ENCODE measurements around the gene PROM1. TPM values are rescaled to one million over a fixed set of nuclear protein-coding genes. Genes with fewer than 3 reads are reported as not detected.

PROM1 gene
- total RNA-seq, 1 experiment from 2014 or later: 65.1 TPM

- Mint-ChIP-seq H3K4me1 (peaks cover 54% of the 10 kb centered on the region), H3K9me3 (no peaks in the 10 kb centered on the region), H3K36me3 (no peaks in the 10 kb centered on the region), H3K27ac (no peak overlapping the region), H3K4me3 (no peak overlapping the region), H3K27me3 (ENCODE audit: low read depth) (no peaks in the 10 kb centered on the region)
- no peak for ATAC-seq
- ChIA-PET POLR2A (no interaction called here), CTCF (interaction anchor here (1.5 kb wide), 1 partner anchor 150 kb away, joined by 6 read pairs; no protein-coding TSS in a partner anchor)
- DNase-seq (ENCODE audit: low spot score): no peak
- TF ChIP-seq, protein P1, sequence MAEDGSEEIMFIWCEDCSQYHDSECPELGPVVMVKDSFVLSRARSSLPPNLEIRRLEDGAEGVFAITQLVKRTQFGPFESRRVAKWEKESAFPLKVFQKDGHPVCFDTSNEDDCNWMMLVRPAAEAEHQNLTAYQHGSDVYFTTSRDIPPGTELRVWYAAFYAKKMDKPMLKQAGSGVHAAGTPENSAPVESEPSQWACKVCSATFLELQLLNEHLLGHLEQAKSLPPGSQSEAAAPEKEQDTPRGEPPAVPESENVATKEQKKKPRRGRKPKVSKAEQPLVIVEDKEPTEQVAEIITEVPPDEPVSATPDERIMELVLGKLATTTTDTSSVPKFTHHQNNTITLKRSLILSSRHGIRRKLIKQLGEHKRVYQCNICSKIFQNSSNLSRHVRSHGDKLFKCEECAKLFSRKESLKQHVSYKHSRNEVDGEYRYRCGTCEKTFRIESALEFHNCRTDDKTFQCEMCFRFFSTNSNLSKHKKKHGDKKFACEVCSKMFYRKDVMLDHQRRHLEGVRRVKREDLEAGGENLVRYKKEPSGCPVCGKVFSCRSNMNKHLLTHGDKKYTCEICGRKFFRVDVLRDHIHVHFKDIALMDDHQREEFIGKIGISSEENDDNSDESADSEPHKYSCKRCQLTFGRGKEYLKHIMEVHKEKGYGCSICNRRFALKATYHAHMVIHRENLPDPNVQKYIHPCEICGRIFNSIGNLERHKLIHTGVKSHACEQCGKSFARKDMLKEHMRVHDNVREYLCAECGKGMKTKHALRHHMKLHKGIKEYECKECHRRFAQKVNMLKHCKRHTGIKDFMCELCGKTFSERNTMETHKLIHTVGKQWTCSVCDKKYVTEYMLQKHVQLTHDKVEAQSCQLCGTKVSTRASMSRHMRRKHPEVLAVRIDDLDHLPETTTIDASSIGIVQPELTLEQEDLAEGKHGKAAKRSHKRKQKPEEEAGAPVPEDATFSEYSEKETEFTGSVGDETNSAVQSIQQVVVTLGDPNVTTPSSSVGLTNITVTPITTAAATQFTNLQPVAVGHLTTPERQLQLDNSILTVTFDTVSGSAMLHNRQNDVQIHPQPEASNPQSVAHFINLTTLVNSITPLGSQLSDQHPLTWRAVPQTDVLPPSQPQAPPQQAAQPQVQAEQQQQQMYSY (CRISPR knock-in tag; IDR thresholded peaks at IDR 0.05): no peak
- TF ChIP-seq, protein P2, sequence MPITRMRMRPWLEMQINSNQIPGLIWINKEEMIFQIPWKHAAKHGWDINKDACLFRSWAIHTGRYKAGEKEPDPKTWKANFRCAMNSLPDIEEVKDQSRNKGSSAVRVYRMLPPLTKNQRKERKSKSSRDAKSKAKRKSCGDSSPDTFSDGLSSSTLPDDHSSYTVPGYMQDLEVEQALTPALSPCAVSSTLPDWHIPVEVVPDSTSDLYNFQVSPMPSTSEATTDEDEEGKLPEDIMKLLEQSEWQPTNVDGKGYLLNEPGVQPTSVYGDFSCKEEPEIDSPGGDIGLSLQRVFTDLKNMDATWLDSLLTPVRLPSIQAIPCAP (CRISPR knock-in tag; IDR thresholded peaks at IDR 0.05): no peak
- TF ChIP-seq RORB (CRISPR knock-in tag; IDR thresholded peaks at IDR 0.05) (no peak), IRF2 (CRISPR knock-in tag; IDR thresholded peaks at IDR 0.05; ENCODE audit: borderline replicate concordance, low read depth) (no peak), NFYB (CRISPR knock-in tag; conservative IDR thresholded peaks at IDR 0.05; ENCODE audit: low read depth) (no peak), OVOL2 (CRISPR knock-in tag; IDR thresholded peaks at IDR 0.05; ENCODE audit: borderline replicate concordance) (no peak), JUN (CRISPR knock-in tag; IDR thresholded peaks at IDR 0.05) (no peak), TEAD4 (CRISPR knock-in tag; IDR thresholded peaks at IDR 0.05) (no peak), CBFB (CRISPR knock-in tag; IDR thresholded peaks at IDR 0.05; ENCODE audit: low read depth) (no peak), CTCF (IDR thresholded peaks at IDR 0.05) (no peak), PREB (CRISPR knock-in tag; IDR thresholded peaks at IDR 0.05; ENCODE audit: borderline replicate concordance) (no peak)
- TF ChIP-seq, protein P3, sequence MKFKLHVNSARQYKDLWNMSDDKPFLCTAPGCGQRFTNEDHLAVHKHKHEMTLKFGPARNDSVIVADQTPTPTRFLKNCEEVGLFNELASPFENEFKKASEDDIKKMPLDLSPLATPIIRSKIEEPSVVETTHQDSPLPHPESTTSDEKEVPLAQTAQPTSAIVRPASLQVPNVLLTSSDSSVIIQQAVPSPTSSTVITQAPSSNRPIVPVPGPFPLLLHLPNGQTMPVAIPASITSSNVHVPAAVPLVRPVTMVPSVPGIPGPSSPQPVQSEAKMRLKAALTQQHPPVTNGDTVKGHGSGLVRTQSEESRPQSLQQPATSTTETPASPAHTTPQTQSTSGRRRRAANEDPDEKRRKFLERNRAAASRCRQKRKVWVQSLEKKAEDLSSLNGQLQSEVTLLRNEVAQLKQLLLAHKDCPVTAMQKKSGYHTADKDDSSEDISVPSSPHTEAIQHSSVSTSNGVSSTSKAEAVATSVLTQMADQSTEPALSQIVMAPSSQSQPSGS (CRISPR knock-in tag; IDR thresholded peaks at IDR 0.05; ENCODE audit: borderline replicate concordance, low read depth): no peak
- TF ChIP-seq, protein P4, sequence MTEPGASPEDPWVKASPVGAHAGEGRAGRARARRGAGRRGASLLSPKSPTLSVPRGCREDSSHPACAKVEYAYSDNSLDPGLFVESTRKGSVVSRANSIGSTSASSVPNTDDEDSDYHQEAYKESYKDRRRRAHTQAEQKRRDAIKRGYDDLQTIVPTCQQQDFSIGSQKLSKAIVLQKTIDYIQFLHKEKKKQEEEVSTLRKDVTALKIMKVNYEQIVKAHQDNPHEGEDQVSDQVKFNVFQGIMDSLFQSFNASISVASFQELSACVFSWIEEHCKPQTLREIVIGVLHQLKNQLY (CRISPR knock-in tag; IDR thresholded peaks at IDR 0.05): no peak
- TF ChIP-seq, protein P5, sequence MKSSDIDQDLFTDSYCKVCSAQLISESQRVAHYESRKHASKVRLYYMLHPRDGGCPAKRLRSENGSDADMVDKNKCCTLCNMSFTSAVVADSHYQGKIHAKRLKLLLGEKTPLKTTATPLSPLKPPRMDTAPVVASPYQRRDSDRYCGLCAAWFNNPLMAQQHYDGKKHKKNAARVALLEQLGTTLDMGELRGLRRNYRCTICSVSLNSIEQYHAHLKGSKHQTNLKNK (CRISPR knock-in tag; IDR thresholded peaks at IDR 0.05): no peak
Measured at GRCh38 chr4:16032396-16032770, 51.4 kb downstream of the PROM1 start.
